GM12878 (cell line): Measurements from ENCODE around the gene CD93. TPM values are rescaled to one million over a fixed set of nuclear protein-coding genes. Genes with fewer than 3 reads are reported as not detected.

Experiments used
- ATAC-seq: fragments of 200-7000 bp; cut with Tn5 transposase; 3 replicates; pipeline ENCODE4 v1.9.1; 2020; ENCODE audit warnings: mild to moderate bottlenecking, moderate library complexity
- BruUV-seq: library from RNA; stranded (reverse); fragments of 400-500 nt; replicated peaks from 2 replicates; lab custom pipeline; 2021; lab: Mats Ljungman, UMichigan
- CTCF ChIA-PET: fragments of 300-600 bp; sonication (Branson Sonifier 250); formaldehyde crosslinking; extraction: SDS; loops from one replicate; lab custom pipeline; 2021; ENCODE audit warnings: inconsistent platforms; lab: Yijun Ruan, JAX
- POLR2A ChIA-PET: fragments of 350-600 bp; formaldehyde crosslinking; extraction: SDS; loops from one replicate; lab custom pipeline; 2021; ENCODE audit warnings: inconsistent platforms; lab: Charles Lee
- RAD21 ChIA-PET: fragments of 300-600 bp; sonication (Branson Sonifier 250); formaldehyde crosslinking; loops from one replicate; lab custom pipeline; 2023; ENCODE audit warnings: antibody characterized with exemption; ENCODE audit not compliant: unreplicated experiment; lab: Charles Lee
- SMC1A ChIA-PET: fragments of 300-600 bp; sonication (Branson Sonifier 250); formaldehyde crosslinking; loops from one replicate; lab custom pipeline; 2023; ENCODE audit not compliant: unreplicated experiment, uncharacterized antibody; lab: Charles Lee
- DNase-seq: peaks from one replicate; pipeline ENCODE4 v3.0.0-alpha.2; 2011; ENCODE audit warnings: low read depth, low spot score
- FAIRE-seq: peaks from 3 replicates; lab custom pipeline; 2011; peaks lifted over from hg19 to GRCh38; lab: Jason Lieb, UNC
- H2AFZ ChIP-seq: 2 replicates; pipeline ENCODE4 v1.6.0; 2011; ENCODE audit warnings: low read depth, low read length, control low read depth; ENCODE audit not compliant: control insufficient read depth
- H3K27ac ChIP-seq: 2 replicates; pipeline ENCODE4 v1.5.1; 2011; ENCODE audit warnings: control low read depth; ENCODE audit not compliant: control insufficient read depth, insufficient read depth
- H3K27me3 ChIP-seq, 2 experiments: replicated peaks in 1 of 2; 2 replicates each; pipeline versions ENCODE4 v1.6.0 to v1.6.1; 2011; ENCODE audit warnings: low read length in 1 of 2; ENCODE audit not compliant: control insufficient read depth in 2 of 2, insufficient read depth in 2 of 2
- H3K36me3 ChIP-seq, 2 experiments: 2 replicates each; pipeline ENCODE4 v1.5.1; 2011; ENCODE audit warnings: low read length in 1 of 2; ENCODE audit not compliant: control insufficient read depth in 2 of 2, insufficient read depth in 2 of 2
- H3K4me1 ChIP-seq: 2 replicates; pipeline ENCODE4 v1.6.1; 2011; ENCODE audit warnings: mild to moderate bottlenecking, low read length, moderate library complexity, mixed read lengths; ENCODE audit not compliant: control insufficient read depth, insufficient read depth
- H3K4me2 ChIP-seq: 2 replicates; pipeline ENCODE4 v1.6.0; 2011; ENCODE audit warnings: control low read depth; ENCODE audit not compliant: control insufficient read depth, insufficient read depth
- H3K4me3 ChIP-seq: fragments of 200-600 bp; sonication (generic); 2 replicates; pipeline ENCODE4 v1.5.1; 2016
- H3K79me2 ChIP-seq: 2 replicates; pipeline ENCODE4 v1.6.0; 2011; ENCODE audit warnings: low read length; ENCODE audit not compliant: control insufficient read depth, insufficient read depth
- H3K9ac ChIP-seq: 2 replicates; pipeline ENCODE4 v1.8.0; 2011; ENCODE audit warnings: low read length, control low read depth, mixed read lengths; ENCODE audit not compliant: control insufficient read depth, insufficient read depth
- H3K9me3 ChIP-seq: replicated peaks from 3 replicates; pipeline ENCODE4 v1.5.1; 2011; ENCODE audit warnings: mild to moderate bottlenecking, low read length; ENCODE audit not compliant: control insufficient read depth, insufficient read depth
- H4K20me1 ChIP-seq: 2 replicates; pipeline ENCODE4 v1.6.0; 2011; ENCODE audit not compliant: control insufficient read depth, insufficient read depth
- BACH1 ChIP-seq: fragments of 450-650 bp; IDR thresholded peaks from 2 replicates; pipeline ENCODE4 v1.6.1; 2017; ENCODE audit warnings: mild to moderate bottlenecking, borderline replicate concordance
- HDGF ChIP-seq: fragments of 450-650 bp; IDR thresholded peaks from 2 replicates; pipeline ENCODE4 v1.6.1; 2016; ENCODE audit warnings: antibody characterized with exemption
- IKZF2 ChIP-seq, 2 experiments: fragments of 450-650 bp; IDR thresholded peaks; 2 replicates each; pipeline ENCODE4 v1.6.1; 2017; ENCODE audit warnings: mild to moderate bottlenecking in 2 of 2, moderate library complexity in 2 of 2
- KDM1A ChIP-seq: fragments of 200-600 bp; sonication (generic); IDR thresholded peaks from 2 replicates; pipeline ENCODE4 v1.6.1; 2016; ENCODE audit warnings: borderline replicate concordance
- MYB ChIP-seq: fragments of 150-350 bp; IDR thresholded peaks from 2 replicates; pipeline ENCODE4 v1.6.1; 2014; ENCODE audit warnings: mild to moderate bottlenecking, low read depth, low read length, borderline replicate concordance
- MYC ChIP-seq: IDR thresholded peaks from 2 replicates; pipeline ENCODE4 v1.6.1; 2011; ENCODE audit warnings: mild to moderate bottlenecking, low read length, moderate library complexity, inconsistent platforms; ENCODE audit not compliant: insufficient read depth, insufficient replicate concordance, insufficient read length, severe bottlenecking
- RAD21 ChIP-seq: IDR thresholded peaks from 2 replicates; pipeline ENCODE4 v1.6.1; 2011; ENCODE audit warnings: mild to moderate bottlenecking, low read depth, low read length, moderate library complexity; ENCODE audit not compliant: insufficient read depth
- RCOR1 ChIP-seq: conservative IDR thresholded peaks from 2 replicates; pipeline ENCODE4 v1.6.1; 2012; ENCODE audit warnings: low read depth, low read length, improper control_type of control experiment
- SUPT20H ChIP-seq: IDR thresholded peaks from 2 replicates; pipeline ENCODE4 v1.6.1; 2011; ENCODE audit warnings: low read depth, mild to moderate bottlenecking, low read length, moderate library complexity, borderline replicate concordance; ENCODE audit not compliant: control insufficient read depth
- ZBTB40 ChIP-seq: fragments of 450-650 bp; IDR thresholded peaks from 2 replicates; pipeline ENCODE4 v1.6.1; 2016; ENCODE audit warnings: mild to moderate bottlenecking, moderate library complexity, borderline replicate concordance
- WGBS: methylation state at CpG from one replicate; pipeline ENCODE4 v1.1.6; 2016; ENCODE audit warnings: low lambda C conversion rate; ENCODE audit not compliant: insufficient replicate concordance, insufficient coverage; ENCODE audit errors: missing lambda C conversion rate; 5-methylcytosine and 5-hydroxymethylcytosine counted together
- in situ Hi-C: fragments of 300-500 bp; cut with MboI; formaldehyde crosslinking; loops from 9 replicates; pipeline ENCODE4 v1.14.3; 2018; ENCODE audit warnings: mixed read lengths
- intact Hi-C: fragments of 100-400 bp; cut with micrococcal nuclease; formaldehyde crosslinking; loops from one replicate; pipeline ENCODE4 v1.14.2; 2022; ENCODE audit not compliant: unreplicated experiment
- polyA plus RNA-seq, 11 experiments: library from polyadenylated mRNA; depleted of rRNA in 4 of 11; unstranded in 6 of 11; stranded (reverse) in 5 of 11; fragments of >200 nt; fragmentation: Nextera tagmentation in 4 of 11; fragmentation: Illumina TruSeq in 1 of 11; extraction: Ambion mirVana in 4 of 11; extraction: Trizol in 1 of 11; gene quantifications; 1 replicate in 1 of 11; 2 replicates in 10 of 11; pipeline versions ENCODE4 v1.2.1 to v1.2.3, GENCODE V29; 2011 to 2016; ENCODE audit warnings: inconsistent platforms in 2 of 11, missing spikeins in 2 of 11, low read depth in 1 of 11
- total RNA-seq, 4 experiments: library from RNA; depleted of rRNA in 3 of 4; stranded (reverse); fragments of >200 nt in 3 of 4; fragmentation: Illumina TruSeq in 1 of 4; extraction: Trizol in 1 of 4; gene quantifications; 2 replicates each; pipeline versions ENCODE4 v1.2.1 to v1.2.3, GENCODE V29; 2013 to 2021
- TF ChIP-seq, protein P1 (sequence below): IDR thresholded peaks from 2 replicates; pipeline ENCODE4 v1.6.1; 2012; ENCODE audit warnings: low read length, inconsistent platforms
- TF ChIP-seq, protein P2 (sequence below): fragments of 450-650 bp; IDR thresholded peaks from 2 replicates; pipeline ENCODE4 v1.6.1; 2017; ENCODE audit warnings: mild to moderate bottlenecking, moderate library complexity

CD93 gene
- total and polyA plus RNA-seq, 10 of the 15 experiments (the other 5 are each of a cell fraction or from before 2014, with no cell fraction given) = 0.20 to 2.7 (median 0.92) TPM

DNA sequence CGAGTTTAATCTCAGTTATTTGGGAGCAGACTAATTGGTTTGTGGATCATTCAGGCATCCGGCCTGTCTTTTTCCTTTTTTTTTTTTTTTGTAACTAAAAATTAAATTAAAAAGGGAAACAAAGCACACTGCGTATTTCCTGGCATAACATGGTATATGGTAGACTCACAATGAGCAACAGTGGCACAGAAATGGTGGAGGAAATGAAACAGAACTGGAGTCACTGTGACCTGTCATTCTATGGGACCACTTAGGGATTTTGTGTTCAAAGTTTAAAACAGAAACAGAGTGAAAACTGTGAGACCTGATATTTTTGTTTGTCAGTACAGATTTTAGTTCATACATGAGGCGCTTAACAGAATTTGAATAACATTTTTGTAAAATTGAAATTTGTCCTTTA is 4.8 kb upstream of the CD93 start:
- no peaks in the 10 kb centered on the region for H3K9me3 ChIP-seq
- no peak for FAIRE-seq
- no peak for DNase-seq
- ChIA-PET CTCF (interaction anchor here (0.6 to 1.5 kb wide), 4 partner anchors 12 to 517 kb away, joined by 3 to 4 read pairs (median 3); no protein-coding TSS in a partner anchor), SMC1A (interaction anchor here (1.4 kb wide), 1 partner anchor 21 kb away, joined by 3 read pairs; no protein-coding TSS in a partner anchor), RAD21 (interaction anchor here (0.7 to 1.4 kb wide), 2 partner anchors 8 to 69 kb away, joined by 3 read pairs; no protein-coding TSS in a partner anchor), POLR2A (interaction anchor here (0.7 kb wide), 1 partner anchor 330 kb away, joined by 3 read pairs; no protein-coding TSS in a partner anchor)
- intact Hi-C loops = no loop called here
- H3K27ac ChIP-seq = no peak overlapping the region
- no peaks in the 10 kb centered on the region for H3K79me2 ChIP-seq
- in situ Hi-C loops = no loop called here
- H2AFZ ChIP-seq = no peak overlapping the region
- WGBS = 37% methylated on average over 4 of the region's 4 CpGs
- no TSS peak for BruUV-seq
- H3K4me1 ChIP-seq = peaks cover 13% of the 10 kb centered on the region
- no peak overlapping the region for H3K4me2 ChIP-seq
- no peak overlapping the region for H3K9ac ChIP-seq
- H3K36me3 ChIP-seq = no peaks in the 10 kb centered on the region
- H4K20me1 ChIP-seq = no peaks in the 10 kb centered on the region
- no peak for TF ChIP-seq RAD21
- TF ChIP-seq, protein P1, sequence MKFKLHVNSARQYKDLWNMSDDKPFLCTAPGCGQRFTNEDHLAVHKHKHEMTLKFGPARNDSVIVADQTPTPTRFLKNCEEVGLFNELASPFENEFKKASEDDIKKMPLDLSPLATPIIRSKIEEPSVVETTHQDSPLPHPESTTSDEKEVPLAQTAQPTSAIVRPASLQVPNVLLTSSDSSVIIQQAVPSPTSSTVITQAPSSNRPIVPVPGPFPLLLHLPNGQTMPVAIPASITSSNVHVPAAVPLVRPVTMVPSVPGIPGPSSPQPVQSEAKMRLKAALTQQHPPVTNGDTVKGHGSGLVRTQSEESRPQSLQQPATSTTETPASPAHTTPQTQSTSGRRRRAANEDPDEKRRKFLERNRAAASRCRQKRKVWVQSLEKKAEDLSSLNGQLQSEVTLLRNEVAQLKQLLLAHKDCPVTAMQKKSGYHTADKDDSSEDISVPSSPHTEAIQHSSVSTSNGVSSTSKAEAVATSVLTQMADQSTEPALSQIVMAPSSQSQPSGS = no peak
- no peak for TF ChIP-seq HDGF
- TF ChIP-seq ZBTB40 = no peak
- no peak for TF ChIP-seq BACH1
- TF ChIP-seq, protein P2, sequence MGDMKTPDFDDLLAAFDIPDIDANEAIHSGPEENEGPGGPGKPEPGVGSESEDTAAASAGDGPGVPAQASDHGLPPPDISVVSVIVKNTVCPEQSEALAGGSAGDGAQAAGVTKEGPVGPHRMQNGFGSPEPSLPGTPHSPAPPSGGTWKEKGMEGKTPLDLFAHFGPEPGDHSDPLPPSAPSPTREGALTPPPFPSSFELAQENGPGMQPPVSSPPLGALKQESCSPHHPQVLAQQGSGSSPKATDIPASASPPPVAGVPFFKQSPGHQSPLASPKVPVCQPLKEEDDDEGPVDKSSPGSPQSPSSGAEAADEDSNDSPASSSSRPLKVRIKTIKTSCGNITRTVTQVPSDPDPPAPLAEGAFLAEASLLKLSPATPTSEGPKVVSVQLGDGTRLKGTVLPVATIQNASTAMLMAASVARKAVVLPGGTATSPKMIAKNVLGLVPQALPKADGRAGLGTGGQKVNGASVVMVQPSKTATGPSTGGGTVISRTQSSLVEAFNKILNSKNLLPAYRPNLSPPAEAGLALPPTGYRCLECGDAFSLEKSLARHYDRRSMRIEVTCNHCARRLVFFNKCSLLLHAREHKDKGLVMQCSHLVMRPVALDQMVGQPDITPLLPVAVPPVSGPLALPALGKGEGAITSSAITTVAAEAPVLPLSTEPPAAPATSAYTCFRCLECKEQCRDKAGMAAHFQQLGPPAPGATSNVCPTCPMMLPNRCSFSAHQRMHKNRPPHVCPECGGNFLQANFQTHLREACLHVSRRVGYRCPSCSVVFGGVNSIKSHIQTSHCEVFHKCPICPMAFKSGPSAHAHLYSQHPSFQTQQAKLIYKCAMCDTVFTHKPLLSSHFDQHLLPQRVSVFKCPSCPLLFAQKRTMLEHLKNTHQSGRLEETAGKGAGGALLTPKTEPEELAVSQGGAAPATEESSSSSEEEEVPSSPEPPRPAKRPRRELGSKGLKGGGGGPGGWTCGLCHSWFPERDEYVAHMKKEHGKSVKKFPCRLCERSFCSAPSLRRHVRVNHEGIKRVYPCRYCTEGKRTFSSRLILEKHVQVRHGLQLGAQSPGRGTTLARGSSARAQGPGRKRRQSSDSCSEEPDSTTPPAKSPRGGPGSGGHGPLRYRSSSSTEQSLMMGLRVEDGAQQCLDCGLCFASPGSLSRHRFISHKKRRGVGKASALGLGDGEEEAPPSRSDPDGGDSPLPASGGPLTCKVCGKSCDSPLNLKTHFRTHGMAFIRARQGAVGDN = no peak
- no peak for TF ChIP-seq SUPT20H
- TF ChIP-seq RCOR1 = no peak
- TF ChIP-seq MYC = no peak
- no peak for TF ChIP-seq KDM1A
- TF ChIP-seq MYB = no peak
- no peak for TF ChIP-seq IKZF2 (IDR thresholded peaks at IDR 0.05)
- H3K27me3 ChIP-seq = peaks cover 0 to 6% of the 10 kb centered on the region in 2 experiments; a peak in 1 of 4 replicates
- H3K4me3 ChIP-seq = no peak overlapping the region
- ATAC-seq = no peak
